Mesodermal cell (in vitro differentiated cells): Measurements from ENCODE around the gene C10orf53.
"Not testable (repeated sequence)": the region's sequence is repeated elsewhere in the genome, so short reads cannot be mapped to it uniquely, and the experiment has no call there.

Experiments
- H3K27ac ChIP-seq: 2 replicates; pipeline ENCODE4 v1.7.0; 2013; ENCODE audit warnings: mild to moderate bottlenecking, low read depth, low read length, moderate library complexity; ENCODE audit not compliant: severe bottlenecking
- H3K36me3 ChIP-seq: 2 replicates; pipeline ENCODE4 v1.7.1; 2013; ENCODE audit warnings: mild to moderate bottlenecking, low read length, moderate library complexity; ENCODE audit not compliant: control insufficient read depth, insufficient read depth
- H3K4me1 ChIP-seq: one replicate; pipeline ENCODE4 v1.7.1; 2013; ENCODE audit warnings: mild to moderate bottlenecking, low read length; ENCODE audit not compliant: insufficient read depth, control insufficient read depth, poor library complexity, severe bottlenecking
- H3K4me3 ChIP-seq: 2 replicates; pipeline ENCODE4 v1.7.0; 2013; ENCODE audit warnings: low read length, control low read depth, mild to moderate bottlenecking; ENCODE audit not compliant: insufficient read depth, poor library complexity, severe bottlenecking; ENCODE audit errors: extremely low read depth
- H3K9me3 ChIP-seq: 2 replicates; pipeline ENCODE4 v1.7.1; 2013; ENCODE audit warnings: mild to moderate bottlenecking, low read length, moderate library complexity; ENCODE audit not compliant: control insufficient read depth
- WGBS, 2 experiments: methylation state at CpG; one replicate each; pipeline ENCODE4 v1.1.5; 2013; ENCODE audit warnings: missing lambda C conversion rate in 2 of 2; ENCODE audit not compliant: insufficient coverage in 2 of 2; 5-methylcytosine and 5-hydroxymethylcytosine counted together

C10orf53 gene

GRCh38 chr10:49711481-49711880, 32.0 kb downstream of the C10orf53 start:
- H3K36me3 ChIP-seq = no peaks in the 10 kb centered on the region
- no peak overlapping the region for H3K4me3 ChIP-seq
- no peak overlapping the region for H3K27ac ChIP-seq
- no peaks in the 10 kb centered on the region for H3K4me1 ChIP-seq
- 89% methylated on average over 3 of the region's 8 CpGs; no CpG with 5 or more reads in 1 of the 2 experiments for WGBS, 2 experiments
- no peaks in the 10 kb centered on the region for H3K9me3 ChIP-seq

GRCh38 chr10:49713266-49713665, 33.8 kb downstream of the C10orf53 start:
- no peak overlapping the region for H3K27ac ChIP-seq
- WGBS, 2 experiments = 88 to 94% methylated on average over 2 of the region's 5 CpGs
- no peaks in the 10 kb centered on the region for H3K36me3 ChIP-seq
- no peak overlapping the region for H3K4me3 ChIP-seq
- H3K4me1 ChIP-seq = no peaks in the 10 kb centered on the region
- H3K9me3 ChIP-seq = no peaks in the 10 kb centered on the region

GRCh38 chr10:49715157-49715556, 35.7 kb downstream of the C10orf53 start:
- H3K9me3 ChIP-seq, H3K4me3 ChIP-seq, H3K36me3 ChIP-seq, H3K27ac ChIP-seq, H3K4me1 ChIP-seq: not testable (repeated sequence)
- WGBS, 2 experiments = 88 to 90% methylated on average over 5 to 7 of the region's 7 CpGs

- Histone ChIP-seq H3K4me1 (no peaks in the 10 kb centered on the region), H3K27ac (no peak overlapping the region)
- 63 to 88% methylated on average over 1 of the region's 2 CpGs for WGBS, 2 experiments
Measured at GRCh38 chr10:49726593-49726992, 47.1 kb downstream of the C10orf53 start.

GRCh38 chr10:49733866-49734265, 54.4 kb downstream of the C10orf53 start:
- WGBS, 2 experiments = 88 to 94% methylated on average over 1 to 3 of the region's 7 CpGs

More at GRCh38 chr10:49726593-49726992, 47.1 kb downstream of the C10orf53 start:
- H3K9me3 ChIP-seq = peaks cover 13% of the 10 kb centered on the region
- no peak overlapping the region for H3K4me3 ChIP-seq
- H3K36me3 ChIP-seq = no peaks in the 10 kb centered on the region

GRCh38 chr10:49734676-49735075, 55.2 kb downstream of the C10orf53 start:
- Histone ChIP-seq H3K36me3 (no peaks in the 10 kb centered on the region), H3K4me3 (no peak overlapping the region), H3K9me3 (no peaks in the 10 kb centered on the region), H3K27ac (no peak overlapping the region), H3K4me1 (no peaks in the 10 kb centered on the region)
- 86 to 92% methylated on average over 10 of the region's 10 CpGs for WGBS, 2 experiments

More at GRCh38 chr10:49733866-49734265, 54.4 kb downstream of the C10orf53 start:
- H3K27ac ChIP-seq = no peak overlapping the region
- H3K4me1 ChIP-seq = no peaks in the 10 kb centered on the region
- no peak overlapping the region for H3K4me3 ChIP-seq
- no peaks in the 10 kb centered on the region for H3K9me3 ChIP-seq
- H3K36me3 ChIP-seq = no peaks in the 10 kb centered on the region

GRCh38 chr10:49735161-49735560, 55.7 kb downstream of the C10orf53 start:
- WGBS, 2 experiments = 84 to 87% methylated on average over 11 of the region's 11 CpGs

GRCh38 chr10:49735848-49736563, 56.6 kb downstream of the C10orf53 start:
- Histone ChIP-seq H3K4me1 (no peaks in the 10 kb centered on the region), H3K27ac (no peak overlapping the region)
- WGBS, 2 experiments = 90 to 92% methylated on average over 20 to 22 of the region's 23 CpGs

More at GRCh38 chr10:49735161-49735560, 55.7 kb downstream of the C10orf53 start:
- H3K27ac ChIP-seq = no peak overlapping the region
- no peak overlapping the region for H3K4me3 ChIP-seq
- no peaks in the 10 kb centered on the region for H3K36me3 ChIP-seq
- H3K9me3 ChIP-seq = no peaks in the 10 kb centered on the region
- H3K4me1 ChIP-seq = no peaks in the 10 kb centered on the region

GRCh38 chr10:49736564-49737113, 57.2 kb downstream of the C10orf53 start:
- Histone ChIP-seq H3K27ac (no peak overlapping the region), H3K4me3 (no peak overlapping the region), H3K9me3 (no peaks in the 10 kb centered on the region), H3K4me1 (no peaks in the 10 kb centered on the region), H3K36me3 (no peaks in the 10 kb centered on the region)
- WGBS, 2 experiments = 87 to 92% methylated on average over 4 to 5 of the region's 5 CpGs

More at GRCh38 chr10:49735848-49736563, 56.6 kb downstream of the C10orf53 start:
- no peak overlapping the region for H3K4me3 ChIP-seq
- H3K36me3 ChIP-seq = no peaks in the 10 kb centered on the region
- no peaks in the 10 kb centered on the region for H3K9me3 ChIP-seq

- WGBS, 2 experiments = 89 to 97% methylated on average over 16 to 18 of the region's 19 CpGs
- no peak overlapping the region for H3K27ac ChIP-seq
- H3K4me3 ChIP-seq = no peak overlapping the region
- H3K9me3 ChIP-seq = no peaks in the 10 kb centered on the region
- H3K4me1 ChIP-seq = no peaks in the 10 kb centered on the region
- H3K36me3 ChIP-seq = no peaks in the 10 kb centered on the region
Measured at GRCh38 chr10:49737474-49738201, 58.2 kb downstream of the C10orf53 start.
